K562 (cell line): ENCODE data around the gene PLTP.

Experiments
- FOXJ3 ChIP-seq: sonication (generic); formaldehyde crosslinking; IDR thresholded peaks from 2 replicates; pipeline ENCODE4 v1.4.0; 2020; ENCODE audit warnings: mild to moderate bottlenecking, missing genetic modification reagents
- KAT2B ChIP-seq: IDR thresholded peaks from one replicate; pipeline ENCODE4 v1.6.1; 2012; ENCODE audit warnings: low read depth, mild to moderate bottlenecking, control low read depth, inconsistent platforms, low read length, moderate library complexity
- KAT7 ChIP-seq: sonication (generic); formaldehyde crosslinking; IDR thresholded peaks from 2 replicates; pipeline ENCODE4 v1.8.0; 2022; ENCODE audit warnings: missing genetic modification reagents, mild to moderate bottlenecking, borderline replicate concordance
- L3MBTL2 ChIP-seq: fragments of 450-650 bp; IDR thresholded peaks from 2 replicates; pipeline ENCODE4 v1.6.1; 2016; ENCODE audit warnings: mild to moderate bottlenecking, moderate library complexity
- POLR2A ChIP-seq: fragments of 450-650 bp; conservative IDR thresholded peaks from 2 replicates; pipeline ENCODE4 v1.6.1; 2016
- RBBP5 ChIP-seq: fragments of 200-600 bp; sonication (generic); IDR thresholded peaks from 2 replicates; pipeline ENCODE4 v1.6.1; 2012; ENCODE audit warnings: borderline replicate concordance, mild to moderate bottlenecking, low read length, control low read depth, inconsistent platforms; ENCODE audit not compliant: insufficient read depth, poor library complexity, severe bottlenecking
- SMC3 ChIP-seq: conservative IDR thresholded peaks from 2 replicates; pipeline ENCODE4 v1.6.1; 2011; ENCODE audit warnings: low read depth, low read length, improper control_type of control experiment; ENCODE audit not compliant: insufficient read depth
- ZNF143 ChIP-seq: sonication (generic); formaldehyde crosslinking; IDR thresholded peaks from 2 replicates; pipeline ENCODE4 v1.9.0; 2022; ENCODE audit warnings: mild to moderate bottlenecking, missing genetic modification reagents
- TF ChIP-seq, protein P1 (sequence below), 3 experiments: IDR thresholded peaks in 2 of 3; conservative IDR thresholded peaks in 1 of 3; 2 replicates each; pipeline ENCODE4 v1.5.1; 2011 to 2012; ENCODE audit warnings: low read length in 3 of 3, mild to moderate bottlenecking in 3 of 3, control low read depth in 2 of 3, improper control_type of control experiment in 1 of 3, inconsistent platforms in 1 of 3, low read depth in 1 of 3, mixed read lengths in 1 of 3, moderate library complexity in 1 of 3; ENCODE audit not compliant: insufficient read depth in 2 of 3
- TF ChIP-seq, protein P2 (sequence below): sonication (generic); formaldehyde crosslinking; IDR thresholded peaks from 2 replicates; pipeline ENCODE4 v1.8.1; 2023; ENCODE audit warnings: mild to moderate bottlenecking, missing genetic modification reagents

- TF ChIP-seq SMC3: no peak
- peak; percentile 48; the same call in 1 of the 2 replicates for TF ChIP-seq L3MBTL2
- TF ChIP-seq RBBP5: no peak
- TF ChIP-seq POLR2A: peak; percentile 92
- TF ChIP-seq, protein P1, sequence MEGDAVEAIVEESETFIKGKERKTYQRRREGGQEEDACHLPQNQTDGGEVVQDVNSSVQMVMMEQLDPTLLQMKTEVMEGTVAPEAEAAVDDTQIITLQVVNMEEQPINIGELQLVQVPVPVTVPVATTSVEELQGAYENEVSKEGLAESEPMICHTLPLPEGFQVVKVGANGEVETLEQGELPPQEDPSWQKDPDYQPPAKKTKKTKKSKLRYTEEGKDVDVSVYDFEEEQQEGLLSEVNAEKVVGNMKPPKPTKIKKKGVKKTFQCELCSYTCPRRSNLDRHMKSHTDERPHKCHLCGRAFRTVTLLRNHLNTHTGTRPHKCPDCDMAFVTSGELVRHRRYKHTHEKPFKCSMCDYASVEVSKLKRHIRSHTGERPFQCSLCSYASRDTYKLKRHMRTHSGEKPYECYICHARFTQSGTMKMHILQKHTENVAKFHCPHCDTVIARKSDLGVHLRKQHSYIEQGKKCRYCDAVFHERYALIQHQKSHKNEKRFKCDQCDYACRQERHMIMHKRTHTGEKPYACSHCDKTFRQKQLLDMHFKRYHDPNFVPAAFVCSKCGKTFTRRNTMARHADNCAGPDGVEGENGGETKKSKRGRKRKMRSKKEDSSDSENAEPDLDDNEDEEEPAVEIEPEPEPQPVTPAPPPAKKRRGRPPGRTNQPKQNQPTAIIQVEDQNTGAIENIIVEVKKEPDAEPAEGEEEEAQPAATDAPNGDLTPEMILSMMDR (IDR thresholded peaks at IDR 0.05 in 2 of 3, conservative IDR thresholded peaks at IDR 0.05 in 1 of 3; ENCODE audit: insufficient read depth in 2 of 3, low read depth in 1 of 3, low read length in 3 of 3): no peak
- TF ChIP-seq, protein P2, sequence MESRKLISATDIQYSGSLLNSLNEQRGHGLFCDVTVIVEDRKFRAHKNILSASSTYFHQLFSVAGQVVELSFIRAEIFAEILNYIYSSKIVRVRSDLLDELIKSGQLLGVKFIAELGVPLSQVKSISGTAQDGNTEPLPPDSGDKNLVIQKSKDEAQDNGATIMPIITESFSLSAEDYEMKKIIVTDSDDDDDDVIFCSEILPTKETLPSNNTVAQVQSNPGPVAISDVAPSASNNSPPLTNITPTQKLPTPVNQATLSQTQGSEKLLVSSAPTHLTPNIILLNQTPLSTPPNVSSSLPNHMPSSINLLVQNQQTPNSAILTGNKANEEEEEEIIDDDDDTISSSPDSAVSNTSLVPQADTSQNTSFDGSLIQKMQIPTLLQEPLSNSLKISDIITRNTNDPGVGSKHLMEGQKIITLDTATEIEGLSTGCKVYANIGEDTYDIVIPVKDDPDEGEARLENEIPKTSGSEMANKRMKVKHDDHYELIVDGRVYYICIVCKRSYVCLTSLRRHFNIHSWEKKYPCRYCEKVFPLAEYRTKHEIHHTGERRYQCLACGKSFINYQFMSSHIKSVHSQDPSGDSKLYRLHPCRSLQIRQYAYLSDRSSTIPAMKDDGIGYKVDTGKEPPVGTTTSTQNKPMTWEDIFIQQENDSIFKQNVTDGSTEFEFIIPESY (CRISPR knock-in tag): peak; percentile 93
- TF ChIP-seq ZNF143 (CRISPR knock-in tag): no peak
- no peak for TF ChIP-seq KAT2B
- no peak for TF ChIP-seq FOXJ3 (CRISPR knock-in tag)
- TF ChIP-seq KAT7 (CRISPR knock-in tag): no peak
Observed at GRCh38 chr20:45910670-45911485, 1.1 kb downstream of the PLTP start.
